ENCODE results near the gene CANT1.
"Not testable (repeated sequence)": the region's sequence is repeated elsewhere in the genome, so short reads cannot be mapped to it uniquely, and the experiment has no call there.

The CANT1 gene

DNA sequence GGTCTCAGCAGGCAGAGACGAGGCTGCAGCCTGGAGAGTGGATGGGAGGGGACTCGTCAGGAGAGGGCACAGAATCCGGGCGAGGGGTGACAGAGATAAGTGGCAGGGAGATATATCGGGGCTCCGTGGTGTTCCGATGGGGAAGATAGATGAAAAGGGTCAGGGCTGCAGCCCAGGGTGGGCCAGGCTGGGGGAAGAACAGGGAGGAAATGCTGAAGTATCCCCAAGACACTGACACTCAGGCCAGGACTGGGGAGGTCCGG lies 32.0 kb downstream of the CANT1 start:
- no peak for DNase-seq (ENCODE audit: low read depth, low spot score)

DNA sequence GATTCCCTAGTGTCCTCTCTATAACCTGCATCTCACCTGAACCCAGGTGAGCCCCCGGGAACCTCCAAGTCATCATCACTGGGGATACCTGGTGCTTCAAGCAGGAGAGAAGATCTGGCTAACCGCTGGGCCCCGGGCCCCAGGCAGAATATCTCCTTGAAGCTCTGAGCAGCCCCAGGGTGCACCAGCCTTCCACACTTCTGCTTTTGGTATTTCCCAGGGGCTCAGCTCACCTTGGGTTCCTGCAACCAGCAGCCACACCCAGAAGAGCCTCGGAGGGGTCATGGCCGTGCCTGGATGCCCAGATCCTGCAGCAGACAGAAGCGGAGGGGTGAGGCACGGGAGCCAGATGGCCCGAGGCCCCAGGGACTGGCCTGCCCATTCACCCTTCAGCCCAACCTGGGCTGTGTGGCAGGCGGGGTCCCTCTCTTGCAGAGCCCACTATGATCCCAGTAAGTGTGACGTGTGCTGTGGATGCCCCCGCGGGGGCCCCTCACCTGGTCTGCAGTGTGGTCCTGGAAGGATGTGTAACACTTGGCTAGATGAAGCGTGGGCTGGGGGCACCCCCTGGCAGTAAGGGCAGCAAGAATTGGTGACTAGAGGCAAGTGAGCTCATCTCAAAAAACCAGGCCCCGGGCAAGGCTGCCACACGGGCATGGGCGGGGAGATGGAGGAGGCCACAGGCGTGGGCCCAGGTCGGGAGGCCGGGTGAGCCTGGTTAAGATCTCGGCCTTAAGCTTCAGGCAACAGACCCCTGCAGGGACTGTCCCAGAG lies 32.5 kb downstream of the CANT1 start:
- no peak for DNase-seq (ENCODE audit: low read depth, low spot score)

DNA sequence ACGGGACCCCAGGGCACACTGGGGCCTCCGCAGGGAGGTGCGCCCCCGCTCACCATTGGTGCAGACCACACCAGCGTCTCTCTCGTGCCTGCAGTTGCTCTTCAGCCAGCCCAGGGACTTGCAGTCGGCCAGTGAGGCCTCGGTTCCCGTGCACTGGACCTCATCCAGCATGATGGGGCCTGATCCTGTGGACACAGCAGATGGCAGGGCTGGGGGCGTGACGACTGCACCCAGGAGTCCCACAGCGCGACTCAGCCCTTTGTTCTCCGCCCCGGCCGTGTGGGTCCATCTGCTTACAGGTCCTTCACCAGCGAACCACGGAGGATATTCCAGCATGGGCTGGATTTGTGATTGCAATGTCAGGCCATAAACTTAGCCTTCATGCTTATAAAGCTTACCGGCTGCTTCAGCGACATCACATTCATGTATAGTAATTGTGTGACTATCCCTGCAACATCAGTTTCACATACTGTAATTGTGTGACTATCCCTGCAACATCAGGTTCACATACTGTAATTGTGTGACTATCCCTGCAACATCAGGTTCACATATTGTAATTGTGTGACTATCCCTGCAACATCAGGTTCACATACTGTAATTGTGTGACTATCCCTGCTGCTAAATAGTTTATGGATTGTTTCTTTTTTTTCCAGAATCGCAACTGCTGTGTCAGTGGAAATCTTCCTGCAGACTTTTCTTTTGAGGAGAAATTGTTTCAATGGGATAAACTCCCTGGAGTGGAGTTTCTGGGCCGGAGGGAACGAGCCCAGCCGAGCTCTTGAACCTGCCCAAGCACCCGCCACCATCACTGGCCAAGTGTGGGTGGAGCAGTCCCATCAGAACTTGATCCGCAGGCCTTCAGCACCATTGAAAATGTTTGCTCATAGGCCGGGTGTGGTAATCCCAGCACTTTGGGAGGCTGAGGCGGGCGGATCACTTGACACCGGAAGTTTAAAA lies 34.7 kb downstream of the CANT1 start:
- DNase-seq (ENCODE audit: low read depth, low spot score) = no peak

DNA sequence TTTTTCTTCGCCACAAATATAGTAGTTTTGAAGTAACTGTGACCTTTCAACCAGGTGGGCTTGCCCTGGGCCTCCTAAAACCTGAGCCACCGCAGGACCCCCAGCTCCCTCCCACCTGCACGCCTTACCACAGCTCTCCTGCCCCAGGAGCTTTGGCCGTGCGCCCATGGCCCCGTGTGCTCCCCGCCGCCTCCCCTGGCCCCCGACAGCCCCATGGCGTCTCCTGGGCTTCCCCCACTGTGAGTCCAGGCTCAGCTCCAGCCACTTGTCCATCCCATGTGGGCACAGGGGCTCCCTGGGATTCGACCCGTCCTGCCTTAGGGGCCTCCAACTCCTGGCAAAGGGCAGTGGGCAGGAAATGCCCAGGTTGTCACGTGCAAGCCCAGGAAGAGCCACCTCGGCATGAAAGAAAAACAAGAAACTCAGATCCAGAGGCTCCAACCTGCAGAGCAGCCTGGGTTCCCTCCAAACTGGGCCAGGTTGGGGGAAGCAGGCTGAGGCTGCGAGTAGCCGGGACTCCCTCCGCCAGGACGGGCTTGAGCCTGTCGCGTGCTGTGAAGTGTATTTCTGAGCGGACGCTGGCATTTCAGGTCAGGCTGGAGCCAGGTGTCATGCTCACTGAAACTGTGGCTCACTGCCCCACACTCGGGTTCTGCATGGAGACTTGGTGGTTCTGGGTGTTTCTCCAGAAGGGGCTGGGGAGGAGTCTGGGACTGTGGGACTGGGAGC lies 35.6 kb downstream of the CANT1 start:
- no peak for DNase-seq (ENCODE audit: low read depth, low spot score)

DNA sequence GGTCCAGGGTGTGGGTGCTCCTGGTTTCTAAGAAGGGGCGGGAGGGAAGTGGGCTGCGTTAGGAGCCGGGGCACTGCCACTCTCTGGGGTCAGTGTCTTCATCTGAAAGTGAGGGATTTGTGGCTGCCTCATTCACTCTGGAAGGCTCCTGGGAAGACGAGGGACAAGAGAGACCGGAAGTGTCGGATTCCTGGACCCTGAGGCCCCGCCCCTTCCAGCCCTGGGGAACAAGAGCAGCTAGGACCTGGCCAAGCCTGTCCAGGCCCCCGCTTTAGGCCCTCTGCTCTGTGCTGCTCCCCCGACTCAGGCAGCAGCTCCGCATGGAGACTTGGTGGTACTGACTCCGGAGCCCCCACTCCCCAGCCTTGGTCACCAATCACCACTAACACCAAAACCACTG lies 36.4 kb downstream of the CANT1 start:
- DNase-seq (ENCODE audit: low read depth, low spot score) = no peak

DNA sequence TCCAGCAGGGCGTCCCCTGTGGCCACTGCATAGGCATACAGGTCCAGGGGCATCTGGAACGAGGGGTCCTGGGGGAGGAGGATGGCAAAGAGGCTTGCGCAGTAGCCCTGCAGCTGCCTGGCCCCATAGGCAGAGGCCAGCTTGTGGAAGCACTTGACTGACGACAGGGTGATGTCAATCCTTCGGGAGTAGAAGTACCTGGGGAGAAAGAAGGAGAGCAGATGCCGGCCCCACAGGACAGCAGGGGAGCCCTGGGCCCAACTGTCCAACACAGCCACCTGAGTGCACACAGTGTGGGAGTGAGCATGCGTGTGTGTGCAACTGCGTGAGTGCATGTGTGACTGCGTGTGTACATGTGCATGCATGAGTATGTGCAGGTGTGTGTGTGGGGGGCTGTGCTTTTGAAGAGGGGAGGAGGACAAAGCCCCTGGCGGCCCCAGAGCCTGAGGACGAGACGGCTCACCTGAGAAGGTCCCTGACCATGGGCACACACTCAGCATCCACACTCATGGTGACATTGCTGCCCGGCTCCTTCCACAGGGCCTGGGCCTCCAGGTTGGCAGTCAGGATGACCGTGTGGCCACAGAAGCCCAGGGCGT lies 37.0 kb downstream of the CANT1 start:
- DNase-seq (ENCODE audit: low read depth, low spot score) = no peak

DNA sequence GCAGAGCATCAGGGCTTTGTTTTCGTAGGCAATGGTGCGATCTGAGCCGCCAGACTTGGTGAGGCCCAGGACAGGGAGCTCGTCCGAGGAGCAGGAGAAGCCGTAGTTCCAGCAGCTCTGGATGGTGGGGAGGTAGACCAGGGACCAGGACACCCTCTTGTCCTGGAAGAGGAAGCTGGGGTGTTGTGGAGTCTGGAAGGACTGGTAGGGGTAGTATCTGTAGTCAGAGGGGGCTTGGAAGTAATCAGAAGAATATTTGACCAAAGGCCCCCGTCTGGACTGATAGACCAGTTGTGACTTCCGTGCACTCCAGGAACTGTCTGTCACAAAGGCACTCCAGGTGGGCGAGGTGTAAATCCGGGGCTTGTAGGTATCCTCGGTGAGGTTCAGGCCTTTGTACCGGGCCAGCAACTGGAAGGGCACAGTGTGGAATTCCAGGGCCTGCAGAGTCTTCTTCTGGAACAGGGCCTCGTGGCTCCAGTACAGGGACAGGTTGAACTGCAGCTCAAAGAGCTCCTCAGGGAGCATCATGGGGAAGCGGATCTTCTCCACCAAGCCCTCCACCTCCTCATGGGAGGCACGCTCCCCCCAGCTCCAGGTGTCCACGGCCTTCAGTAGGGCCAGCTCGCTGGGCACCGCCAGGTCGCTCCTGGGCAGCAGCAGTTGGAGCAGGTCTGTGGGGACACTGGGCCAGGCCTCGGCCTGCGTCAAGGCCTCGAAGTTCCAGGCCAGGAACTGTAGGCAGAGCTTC lies 37.6 kb downstream of the CANT1 start:
- DNase-seq (ENCODE audit: low read depth, low spot score) = no peak

DNA sequence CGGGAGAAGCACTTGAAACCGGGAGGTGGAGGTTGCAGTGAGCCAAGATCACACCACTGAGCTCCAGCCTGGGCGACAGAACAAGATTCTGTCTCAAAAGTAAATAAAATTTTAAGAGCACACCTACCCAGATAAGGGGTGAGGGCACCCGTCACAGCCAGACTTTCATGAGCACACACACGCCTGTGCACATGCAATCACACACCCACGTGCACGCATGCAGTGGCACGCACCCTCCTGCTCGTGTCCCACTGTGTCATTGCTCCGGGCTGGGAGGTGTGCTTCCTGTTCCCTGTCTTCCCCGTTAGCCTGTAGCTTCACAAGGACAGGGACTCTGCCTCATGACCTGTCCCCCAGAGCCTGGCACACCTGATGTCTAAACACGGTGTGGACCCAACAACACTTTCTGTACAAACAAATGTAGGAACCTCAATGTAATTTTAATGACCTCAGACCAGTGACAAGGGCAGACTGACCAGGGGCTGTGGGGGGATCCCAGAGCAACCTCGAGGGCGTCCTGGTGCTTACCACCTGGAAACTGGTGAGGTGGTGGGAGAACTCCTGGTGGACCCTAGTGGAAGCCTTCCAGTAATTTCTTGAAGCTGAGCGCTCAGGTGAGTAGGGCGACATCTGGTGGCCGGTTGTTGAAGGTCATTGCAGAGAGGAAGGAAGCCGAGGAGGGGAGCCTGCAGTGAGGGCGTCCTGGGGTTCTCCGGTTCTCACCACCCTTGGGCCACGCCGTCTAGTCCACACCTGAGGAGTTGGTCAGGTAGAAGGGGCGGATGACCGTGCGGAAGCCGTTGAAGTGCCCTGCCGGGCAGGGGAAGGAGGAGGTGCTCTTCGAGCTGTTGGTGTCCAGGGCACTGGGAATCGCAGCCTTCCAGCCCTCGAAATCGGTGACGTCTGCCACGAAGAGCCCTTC lies 38.5 kb downstream of the CANT1 start:
- DNase-seq (ENCODE audit: low read depth, low spot score) = no peak

DNA sequence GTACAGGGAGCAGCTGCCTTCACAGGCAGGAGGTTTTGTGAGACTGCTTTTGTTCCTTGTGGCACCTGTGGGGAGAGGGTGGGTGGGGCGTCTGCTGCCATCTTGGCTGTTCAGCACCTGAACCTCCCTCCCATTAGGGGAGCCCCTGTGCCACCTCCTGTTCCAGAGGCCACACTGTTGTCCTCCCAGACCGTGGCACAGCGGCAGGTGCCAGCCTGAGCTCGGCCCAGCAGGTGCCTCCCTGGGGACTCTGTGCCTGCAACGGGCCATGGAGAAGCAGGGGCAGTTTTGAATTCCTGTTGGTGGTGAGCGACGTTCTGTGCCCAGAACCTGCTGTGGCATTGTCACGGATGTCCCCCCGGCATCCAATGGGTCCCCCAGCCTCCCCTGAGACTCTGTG lies 39.7 kb downstream of the CANT1 start:
- no peak for DNase-seq (ENCODE audit: low read depth, low spot score)

DNA sequence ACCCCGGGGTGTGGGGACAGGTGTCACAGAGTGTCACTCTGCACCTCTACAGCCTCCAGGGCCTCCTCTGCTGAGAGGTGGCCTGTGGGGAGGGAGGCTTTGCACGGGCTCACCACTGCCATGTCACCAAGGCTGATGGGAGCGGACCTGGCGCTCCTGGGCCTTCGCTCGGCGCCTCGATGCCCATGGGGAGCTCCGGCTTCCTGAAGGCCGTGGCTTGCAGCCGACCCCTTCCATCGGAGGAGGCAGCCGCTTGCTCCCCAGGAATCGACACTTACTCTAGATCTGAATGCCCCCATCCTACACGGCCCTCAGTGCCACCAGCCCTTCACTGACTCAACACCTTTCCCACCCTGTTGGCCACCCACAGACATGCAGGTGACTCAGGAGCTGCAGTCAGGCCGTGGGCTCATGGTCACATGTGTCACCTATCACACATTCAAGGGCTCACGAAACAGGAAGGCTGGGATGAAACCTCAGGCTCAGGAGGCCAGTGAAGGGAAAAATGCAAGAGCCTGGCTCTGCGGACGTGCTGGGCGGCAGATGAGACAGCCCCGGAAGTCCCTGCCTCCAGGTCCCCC lies 41.7 kb downstream of the CANT1 start:
- DNase-seq (ENCODE audit: low read depth, low spot score) = no peak

DNA sequence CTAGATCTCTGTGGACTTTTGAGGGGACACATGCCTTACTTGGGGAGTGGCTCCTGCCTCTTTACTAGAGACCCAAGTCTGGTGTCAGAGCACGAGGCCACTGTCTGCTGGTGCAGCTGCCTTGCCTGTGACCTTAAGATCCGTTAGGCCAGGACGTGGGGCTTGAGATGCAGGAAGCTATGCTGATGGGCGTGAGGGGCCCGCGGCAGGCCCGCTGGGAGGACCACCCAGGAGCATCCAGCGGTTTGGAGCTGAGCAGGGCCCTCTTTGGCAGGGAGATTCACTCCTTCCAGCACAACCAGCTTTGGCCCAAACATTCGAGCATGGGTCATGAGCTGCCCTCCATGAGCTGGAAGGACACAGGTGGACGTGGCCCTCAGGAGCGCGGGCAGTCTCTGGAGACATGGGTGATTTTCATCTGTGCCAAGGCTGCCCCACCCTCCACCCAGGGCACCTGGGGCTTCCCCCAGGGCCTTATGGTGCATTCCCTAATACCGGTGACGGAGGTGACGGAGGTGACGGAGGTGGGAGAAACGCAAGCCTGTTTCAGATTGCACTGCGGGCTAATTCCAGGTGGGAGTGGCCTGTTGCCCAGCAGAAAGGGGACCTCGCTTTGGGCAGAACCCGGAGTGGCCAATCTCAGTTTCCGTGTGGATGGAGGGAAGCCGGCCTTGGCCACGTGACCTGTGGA lies 42.5 kb downstream of the CANT1 start:
- no peak for DNase-seq (ENCODE audit: low read depth, low spot score)

DNA sequence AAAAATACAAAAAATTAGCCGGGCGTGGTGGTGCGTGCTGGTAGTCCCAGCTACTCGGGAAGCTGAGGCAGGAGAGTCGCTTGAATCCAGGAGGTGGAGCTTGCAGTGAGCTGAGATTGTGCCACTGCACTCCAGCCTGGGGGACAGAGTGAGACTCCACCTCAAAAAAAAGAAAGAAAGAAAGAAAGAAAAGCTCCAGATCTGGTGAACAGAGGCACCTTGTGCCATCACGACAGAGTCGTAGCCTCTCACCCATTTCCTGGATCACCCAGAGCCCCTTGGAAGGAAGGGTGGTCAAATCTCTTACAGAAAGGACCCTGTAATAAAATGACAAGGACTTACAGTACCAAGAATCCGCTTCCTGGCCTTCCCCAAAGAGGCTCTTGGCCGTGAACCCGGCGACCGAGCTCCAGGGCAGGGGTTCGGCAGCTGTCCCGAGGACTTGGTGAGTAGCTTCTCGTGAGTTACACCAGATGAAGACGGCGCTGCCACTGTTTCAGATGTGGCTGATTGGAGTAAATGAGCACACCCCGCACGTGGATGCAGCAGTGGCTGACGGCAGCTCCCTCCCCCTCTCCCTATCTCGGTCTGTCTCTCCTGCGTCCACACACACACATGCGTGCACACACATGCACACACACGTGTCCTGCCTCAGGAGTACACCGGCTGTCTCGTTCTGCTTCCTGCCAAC lies 43.3 kb downstream of the CANT1 start:
- DNase-seq (ENCODE audit: low read depth, low spot score) = no peak

DNA sequence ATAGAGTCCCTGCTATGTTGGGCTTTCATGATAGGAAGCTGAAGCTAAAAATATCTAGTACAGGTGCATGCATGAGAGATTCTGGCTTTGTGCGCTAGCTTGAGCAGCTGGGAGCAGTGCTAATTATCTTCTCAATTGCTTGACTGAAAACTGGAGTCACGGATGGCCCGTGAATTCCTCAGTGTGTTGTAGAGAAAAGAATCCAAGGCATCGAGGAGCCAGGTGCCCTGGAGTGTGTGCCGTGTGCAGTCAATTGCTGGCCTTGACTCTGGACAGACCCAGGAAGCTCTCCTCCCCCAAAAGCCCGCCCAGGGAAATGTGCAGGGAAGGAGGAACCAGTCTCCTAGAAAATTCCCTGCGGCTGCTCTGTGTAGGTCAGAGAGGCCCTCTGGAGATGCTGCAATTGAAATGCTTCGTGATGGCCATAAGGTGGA lies 44.1 kb downstream of the CANT1 start:
- no peak for DNase-seq (ENCODE audit: low read depth, low spot score)

DNA sequence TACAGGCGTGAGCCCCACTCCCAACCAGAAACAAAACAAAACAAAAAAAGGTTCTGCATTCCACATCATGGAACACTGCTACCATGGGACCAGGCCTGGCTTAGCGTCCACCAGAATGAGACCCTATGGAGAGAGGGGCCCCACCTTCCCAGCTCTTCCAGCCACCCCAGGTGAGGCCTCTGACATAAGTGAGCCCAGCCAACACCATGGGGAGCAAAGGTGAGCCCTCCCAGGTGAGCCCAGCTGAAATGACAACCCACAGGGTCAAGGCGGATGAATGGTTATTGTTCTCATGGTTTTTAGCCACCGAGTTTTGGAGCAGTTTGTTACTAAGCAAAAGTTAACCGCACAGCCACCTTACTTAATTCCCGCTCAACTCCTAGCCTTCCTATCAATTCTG lies 46.2 kb downstream of the CANT1 start:
- no peak for DNase-seq (ENCODE audit: low read depth, low spot score)

DNA sequence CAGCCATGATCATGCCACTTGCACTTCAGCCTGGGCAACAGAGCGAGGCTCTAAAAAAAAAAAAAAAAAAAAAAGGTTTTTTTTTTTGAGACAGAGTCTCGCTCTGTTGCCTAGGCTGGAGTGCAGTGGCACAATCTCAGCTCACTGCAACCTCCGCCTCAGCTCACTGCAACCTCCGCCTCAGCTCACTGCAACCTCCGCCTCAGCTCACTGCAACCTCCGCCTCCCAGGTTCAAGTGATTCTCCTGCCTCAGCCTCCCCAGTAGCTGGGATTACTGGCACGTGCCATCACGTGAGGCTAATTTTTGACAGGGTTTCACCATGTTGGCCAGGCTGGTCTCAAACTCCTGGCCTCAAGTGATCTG lies 46.6 kb downstream of the CANT1 start:
- DNase-seq (ENCODE audit: low read depth, low spot score) = not testable (repeated sequence)

DNA sequence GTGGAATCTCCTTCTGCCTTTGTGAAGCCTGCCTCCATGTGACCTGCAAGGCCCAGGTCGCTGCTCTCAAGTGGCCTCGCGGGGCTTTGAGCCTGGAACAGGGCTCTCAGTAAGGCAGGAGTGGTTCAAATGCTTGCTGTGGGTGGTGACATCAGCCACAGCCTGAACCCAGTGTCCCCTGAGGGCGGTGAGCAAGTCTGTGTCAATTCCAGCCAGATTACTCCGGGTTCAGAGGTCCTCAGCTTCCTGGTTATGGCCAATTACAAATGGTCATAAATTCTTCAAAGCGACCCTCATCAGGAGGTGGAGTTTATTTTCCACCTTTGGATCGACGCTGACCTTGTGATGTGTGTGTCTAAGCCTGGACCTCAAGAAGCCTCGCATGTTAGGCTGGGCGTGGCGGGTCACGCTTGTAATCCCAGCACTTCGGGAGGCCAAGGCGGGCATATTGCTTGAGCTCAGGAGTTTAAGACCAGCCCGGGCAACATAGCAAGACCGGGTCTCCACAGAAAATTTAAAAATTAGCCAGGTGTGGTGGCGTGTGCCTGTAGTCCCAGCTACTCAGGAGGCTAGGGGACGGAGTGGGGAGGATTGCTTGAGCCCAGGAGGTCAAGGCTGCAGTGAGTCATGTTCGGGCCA lies 47.1 kb downstream of the CANT1 start:
- DNase-seq (ENCODE audit: low read depth, low spot score) = no peak

DNA sequence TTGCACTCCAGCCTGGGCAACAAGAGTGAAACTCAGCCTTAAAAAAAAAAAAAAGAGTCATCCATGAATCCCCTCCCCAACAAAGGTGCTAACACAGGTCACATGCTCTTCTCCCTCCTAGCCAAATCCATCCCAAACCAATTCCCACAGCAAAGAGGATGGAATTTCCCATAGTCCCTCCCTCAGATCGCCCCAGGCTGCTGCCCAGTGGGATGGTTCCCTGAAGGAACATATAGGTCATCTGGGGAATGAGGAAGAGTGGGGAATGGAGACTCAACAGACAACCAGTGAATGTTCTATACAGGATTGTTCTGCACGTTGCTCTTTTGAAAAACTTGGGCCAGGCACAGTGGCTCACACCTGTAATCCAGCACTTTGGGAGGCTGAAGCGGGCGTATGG lies 48.0 kb downstream of the CANT1 start:
- no peak for DNase-seq (ENCODE audit: low read depth, low spot score)

DNA sequence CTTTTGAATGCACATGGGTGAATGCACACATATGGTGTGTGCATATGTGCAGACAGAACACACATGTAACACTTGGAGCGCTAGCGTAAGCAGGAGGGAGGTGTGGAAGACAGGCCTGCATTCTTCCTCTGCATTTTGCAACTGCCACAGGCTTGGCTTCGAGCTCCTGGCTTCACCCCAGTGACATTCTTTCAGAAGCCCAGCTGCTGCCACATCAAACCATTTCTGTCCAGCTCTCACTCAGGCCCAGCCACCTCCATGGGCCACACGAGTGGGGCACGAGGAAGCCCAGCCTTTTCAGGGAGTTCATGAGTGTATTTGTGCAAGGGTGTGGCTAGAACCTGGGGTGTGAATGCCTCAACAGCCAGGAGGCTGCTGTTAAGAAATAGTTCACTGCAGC lies 48.6 kb downstream of the CANT1 start:
- DNase-seq (ENCODE audit: low read depth, low spot score) = no peak

All from brain pericyte (primary cell).